GM23248 (cell line): ENCODE measurements around the gene TMEM59L.

Source experiments
- EZH2 ChIP-seq: fragments of 200-600 bp; sonication (generic); IDR thresholded peaks from 2 replicates; pipeline ENCODE4 v1.6.1; 2018; ENCODE audit warnings: antibody characterized with exemption, mild to moderate bottlenecking; ENCODE audit not compliant: insufficient read depth, poor library complexity, severe bottlenecking
- EZH2phosphoT487 ChIP-seq: fragments of 200-600 bp; sonication (generic); IDR thresholded peaks from 2 replicates; pipeline ENCODE4 v1.6.1; 2018; ENCODE audit warnings: antibody characterized with exemption, moderate library complexity, mild to moderate bottlenecking, low read depth; ENCODE audit not compliant: insufficient read depth

DNA sequence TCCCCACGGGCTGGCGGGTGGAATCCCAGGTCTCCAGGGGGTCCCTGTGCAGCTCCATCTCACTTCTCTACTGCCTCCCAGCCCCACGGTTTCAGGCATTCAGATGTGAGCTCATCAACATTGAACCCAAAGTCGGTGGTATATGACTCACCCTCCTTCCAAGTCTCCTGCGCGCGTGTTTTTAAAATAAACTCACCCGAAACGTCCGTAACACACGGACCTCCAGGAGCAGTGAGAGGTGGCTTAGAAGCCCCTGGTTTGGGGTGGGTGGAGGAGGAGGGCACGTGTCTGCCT lies 56.8 kb downstream of the TMEM59L start:
- TF ChIP-seq EZH2, result no peak
- TF ChIP-seq EZH2phosphoT487, result no peak
